RWPE1 (cell line): Measurements from ENCODE around the gene C17orf100.

ENCODE experiments used
- CTCF ChIA-PET: fragments of 350-600 bp; sonication (Branson Sonifier 250); formaldehyde crosslinking; extraction: SDS; loops from one replicate; lab custom pipeline; 2021; lab: Yijun Ruan, JAX
- POLR2A ChIA-PET: fragments of 400-600 bp; formaldehyde crosslinking; extraction: SDS; loops from one replicate; lab custom pipeline; 2020; ENCODE audit warnings: antibody characterized with exemption; ENCODE audit not compliant: low non-redundant PET; lab: Yijun Ruan, JAX
- DNase-seq: peaks from one replicate; pipeline ENCODE4 v3.0.0; 2012; ENCODE audit warnings: low spot score
- H3K27ac ChIP-seq: fragments of 450-650 bp; 2 replicates; pipeline ENCODE4 v1.5.1; 2017
- TF ChIP-seq, protein P1 (sequence below): fragments of 450-650 bp; conservative IDR thresholded peaks from 2 replicates; pipeline ENCODE4 v1.5.1; 2017; ENCODE audit warnings: low read depth, mild to moderate bottlenecking

Gene C17orf100

GRCh38 chr17:6681176-6681575 lies 29.6 kb downstream of the C17orf100 start:
- no peak for DNase-seq
- ChIA-PET CTCF (no interaction called here), POLR2A (interaction anchor here (1.2 kb wide), 1 partner anchor 11 kb away, joined by 5 read pairs; no protein-coding TSS in a partner anchor)
- H3K27ac ChIP-seq, result peak overlapping the region; percentile 74
- TF ChIP-seq, protein P1, sequence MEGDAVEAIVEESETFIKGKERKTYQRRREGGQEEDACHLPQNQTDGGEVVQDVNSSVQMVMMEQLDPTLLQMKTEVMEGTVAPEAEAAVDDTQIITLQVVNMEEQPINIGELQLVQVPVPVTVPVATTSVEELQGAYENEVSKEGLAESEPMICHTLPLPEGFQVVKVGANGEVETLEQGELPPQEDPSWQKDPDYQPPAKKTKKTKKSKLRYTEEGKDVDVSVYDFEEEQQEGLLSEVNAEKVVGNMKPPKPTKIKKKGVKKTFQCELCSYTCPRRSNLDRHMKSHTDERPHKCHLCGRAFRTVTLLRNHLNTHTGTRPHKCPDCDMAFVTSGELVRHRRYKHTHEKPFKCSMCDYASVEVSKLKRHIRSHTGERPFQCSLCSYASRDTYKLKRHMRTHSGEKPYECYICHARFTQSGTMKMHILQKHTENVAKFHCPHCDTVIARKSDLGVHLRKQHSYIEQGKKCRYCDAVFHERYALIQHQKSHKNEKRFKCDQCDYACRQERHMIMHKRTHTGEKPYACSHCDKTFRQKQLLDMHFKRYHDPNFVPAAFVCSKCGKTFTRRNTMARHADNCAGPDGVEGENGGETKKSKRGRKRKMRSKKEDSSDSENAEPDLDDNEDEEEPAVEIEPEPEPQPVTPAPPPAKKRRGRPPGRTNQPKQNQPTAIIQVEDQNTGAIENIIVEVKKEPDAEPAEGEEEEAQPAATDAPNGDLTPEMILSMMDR, result no peak

- ChIA-PET POLR2A (interaction anchor here (1.2 kb wide), 1 partner anchor 12 kb away, joined by 5 read pairs; no protein-coding TSS in a partner anchor), CTCF (no interaction called here)
- DNase-seq, result no peak
- TF ChIP-seq, protein P1, result no peak
- peak overlapping the region; percentile 74 for H3K27ac ChIP-seq
Observed at GRCh38 chr17:6681671-6682070, 30.1 kb downstream of the C17orf100 start.

- CTCF ChIA-PET, result no interaction called here
- POLR2A ChIA-PET, result interaction anchor here (0.6 to 1.2 kb wide), 2 partner anchors 13 to 31 kb away, joined by 5 read pairs; partner anchors contain the start of gene MED31
- peak overlapping the region; percentile 74; the same call in 1 of the 2 replicates for H3K27ac ChIP-seq
- no peak for DNase-seq
- TF ChIP-seq, protein P1, result no peak
Observed at GRCh38 chr17:6682339-6682738, 30.8 kb downstream of the C17orf100 start.

DNA sequence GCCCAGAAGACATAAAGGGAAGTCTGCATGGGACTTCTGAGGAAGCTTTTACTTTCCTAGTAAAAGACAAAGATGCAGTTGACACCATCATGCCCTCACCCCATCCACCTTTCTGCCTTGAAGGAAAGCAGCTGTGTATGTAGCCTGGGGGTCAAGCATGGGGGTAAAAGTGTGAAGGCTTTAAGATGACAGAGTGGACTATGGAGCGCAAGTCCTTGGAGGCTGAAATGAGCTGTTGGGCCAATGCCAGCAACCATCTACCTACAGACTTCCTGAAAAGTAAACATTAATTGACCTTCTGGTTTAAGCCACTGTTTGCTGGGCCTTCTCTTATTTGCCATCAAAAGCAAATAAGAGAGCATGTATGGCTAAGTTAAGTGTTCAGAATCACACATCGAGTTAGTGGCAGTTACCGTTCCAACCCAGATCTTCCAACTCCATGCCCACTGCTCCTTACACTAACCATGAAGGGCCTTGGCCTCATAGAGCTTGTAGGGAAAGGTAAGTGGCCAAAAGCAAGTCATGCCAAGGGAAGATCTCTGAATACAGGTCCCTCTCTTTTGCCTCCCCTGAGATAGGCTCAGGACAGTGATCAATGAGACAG lies 31.6 kb downstream of the C17orf100 start:
- H3K27ac ChIP-seq, result no peak overlapping the region
- POLR2A ChIA-PET, result no interaction called here
- DNase-seq, result no peak
- TF ChIP-seq, protein P1, result no peak
- CTCF ChIA-PET, result no interaction called here

DNA sequence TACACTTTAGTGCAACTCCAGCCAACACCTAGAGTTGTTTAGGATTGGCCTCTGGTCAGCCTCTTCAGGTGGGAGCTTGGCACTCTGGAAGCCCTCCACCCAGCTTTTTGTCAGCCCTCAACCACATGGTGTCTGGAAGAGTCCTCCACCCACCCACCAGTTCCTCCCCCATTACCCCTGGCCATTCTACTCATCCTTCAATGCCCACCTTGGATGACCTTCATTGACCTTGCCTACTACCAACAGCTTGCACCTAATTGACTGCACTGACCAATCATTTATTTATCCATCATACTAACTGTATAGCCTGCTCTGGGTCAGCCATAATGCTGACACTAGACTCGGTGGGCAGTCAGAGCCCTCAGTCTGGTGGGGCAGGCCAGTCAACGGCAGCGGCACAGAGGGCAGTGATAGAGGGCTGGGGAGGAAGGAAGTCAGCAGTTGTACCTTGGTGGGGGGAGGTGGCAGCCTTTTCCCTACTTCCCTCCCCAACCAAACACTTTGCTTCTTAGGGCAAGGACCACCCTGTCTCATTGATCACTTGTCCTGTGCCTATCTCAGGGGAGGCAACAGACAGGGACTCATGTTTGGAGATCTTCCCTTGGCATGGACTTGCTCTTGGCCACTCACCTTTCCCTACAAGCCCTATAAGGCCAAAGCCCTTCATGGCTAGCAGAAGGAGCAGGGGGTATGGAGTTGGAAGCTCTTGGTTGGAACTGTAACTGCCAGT lies 32.3 kb downstream of the C17orf100 start:
- ChIA-PET CTCF (no interaction called here), POLR2A (no interaction called here)

DNA sequence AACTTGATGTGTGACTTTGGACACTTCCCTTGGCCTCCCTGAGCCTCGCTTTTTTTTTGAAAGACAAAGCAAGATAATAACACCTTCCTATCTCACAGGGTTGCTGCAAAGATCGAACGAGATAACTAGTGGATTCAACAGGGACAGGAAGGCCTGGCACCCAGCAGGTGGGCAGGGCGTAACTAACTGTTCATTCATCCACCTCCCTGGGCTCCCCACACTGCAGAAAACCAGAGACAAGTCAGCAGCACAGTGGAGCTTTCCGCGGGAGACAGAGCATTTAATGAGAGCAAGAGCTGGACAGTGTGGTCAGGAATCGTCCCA lies 32.9 kb downstream of the C17orf100 start:
- no peak for DNase-seq
- H3K27ac ChIP-seq, result no peak overlapping the region
- CTCF ChIA-PET, result no interaction called here
- TF ChIP-seq, protein P1, result no peak
- POLR2A ChIA-PET, result no interaction called here

More for the DNA sequence above, 32.3 kb downstream of the C17orf100 start:
- H3K27ac ChIP-seq, result no peak overlapping the region
- no peak for DNase-seq
- TF ChIP-seq, protein P1, result no peak
